Frontal cortex (tissue), 4 donors: ENCODE measurements around the gene AXIN1. TPM values are rescaled to one million over a fixed set of nuclear protein-coding genes. Genes with fewer than 3 reads are reported as not detected.
"Not testable (repeated sequence)": the region's sequence is repeated elsewhere in the genome, so short reads cannot be mapped to it uniquely, and the experiment has no call there.

Source experiments
- DNase-seq, 2 donors: peaks; one replicate each; pipeline ENCODE4 v3.0.0; 2012; ENCODE audit warnings: low spot score in 2 of 2
- FAIRE-seq: peaks from 2 replicates; lab custom pipeline; 2012; peaks lifted over from hg19 to GRCh38; lab: Jason Lieb, UNC
- total RNA-seq: library from RNA; depleted of rRNA; stranded (reverse); fragments of >200 nt; gene quantifications from one replicate; pipeline ENCODE4 v1.2.3, GENCODE V29; 2014
- donor health status: control.
- donor health status: control.
- donor health status: control.

Gene AXIN1
- total RNA-seq, 1 donor from 2014 or later, result 24.5 TPM

DNA sequence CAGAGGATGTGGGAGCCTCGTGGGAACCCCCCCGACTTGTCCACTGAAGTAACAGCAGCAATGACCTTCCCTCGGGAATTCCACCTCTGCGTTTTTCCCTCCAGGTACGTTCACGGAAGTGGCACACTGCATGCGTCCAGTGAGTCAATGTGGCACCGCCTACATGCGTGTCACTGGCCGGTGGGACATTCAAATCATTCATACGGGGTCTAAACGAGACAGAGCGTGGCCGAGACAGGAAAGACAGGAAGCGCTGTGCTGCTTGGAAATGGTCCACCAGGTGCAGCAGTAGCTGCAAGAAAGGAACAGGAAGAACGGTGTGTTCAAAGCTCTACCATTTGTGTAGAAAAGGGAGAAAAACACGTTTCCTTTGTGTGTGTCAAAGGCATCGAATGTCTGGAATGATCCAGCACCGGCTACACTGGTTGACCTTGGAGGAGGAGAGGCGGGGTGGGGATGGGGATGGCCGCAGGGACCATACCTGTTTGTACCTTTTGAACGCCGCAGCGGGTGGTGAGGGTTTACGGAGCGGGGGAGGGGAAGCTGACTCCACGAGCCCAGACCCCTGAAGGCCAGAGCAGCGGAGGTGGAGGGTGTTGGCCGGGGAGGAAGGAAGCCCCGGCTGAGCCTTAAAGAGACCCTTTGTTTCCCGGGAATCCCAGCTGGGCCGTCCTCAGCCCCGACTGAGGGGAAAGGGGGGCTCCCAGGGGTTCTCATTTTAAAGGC is 31.0 kb upstream of the AXIN1 start:
- FAIRE-seq, result no peak
- DNase-seq, result no peak

DNA sequence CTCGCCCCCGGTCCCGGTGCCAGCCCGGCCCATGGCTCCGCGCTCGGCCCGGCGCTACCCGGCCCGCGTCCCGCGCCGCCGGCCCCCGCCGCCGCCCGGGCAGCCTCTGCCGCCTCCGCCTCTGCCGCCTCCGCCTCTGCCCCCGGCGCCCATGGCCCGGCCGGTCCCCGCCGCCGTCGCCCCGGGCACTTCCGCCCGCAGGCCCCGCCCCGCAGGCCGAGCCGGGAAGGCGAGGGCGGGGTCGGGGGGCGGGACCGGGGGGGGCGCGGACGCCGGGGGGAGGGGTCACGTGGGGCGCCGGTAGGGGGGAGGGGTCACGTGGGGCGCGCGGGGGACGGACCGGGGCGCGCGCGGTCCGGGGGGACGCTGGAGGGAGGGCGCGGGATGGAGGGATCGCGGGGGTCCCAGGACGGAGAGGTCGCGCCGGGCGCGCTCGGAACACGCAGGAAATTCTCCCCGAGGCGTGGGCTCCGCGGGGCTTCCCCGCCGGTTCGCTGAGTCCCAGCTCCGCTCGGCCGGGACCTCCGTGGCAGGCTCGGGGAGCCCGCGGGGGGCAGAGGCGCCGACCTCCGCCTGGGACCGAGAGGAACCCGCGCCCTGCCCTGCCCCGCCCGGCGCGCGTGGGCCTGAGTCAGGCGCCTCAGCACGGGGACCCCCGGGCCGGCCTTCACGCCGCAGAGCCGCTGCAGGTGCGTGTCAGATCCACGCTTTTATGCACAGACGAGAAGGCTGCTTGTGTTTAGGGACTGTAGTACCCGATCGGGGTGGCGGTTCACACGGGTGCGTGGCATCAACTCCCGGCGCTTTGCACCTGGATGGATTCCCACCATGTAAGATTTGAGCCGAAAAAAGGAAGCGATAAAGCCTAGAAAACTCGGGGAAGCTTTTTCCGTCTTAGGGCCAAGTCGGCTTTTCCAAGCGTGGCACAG is 29.5 kb upstream of the AXIN1 start, which contains the start of gene PGAP6:
TSS of gene PGAP6 (minus strand) at position 190 of the 929 bp plus-strand sequence. CDS start at position 33, 157 bp downstream.
- FAIRE-seq (no peak), DNase-seq (peak; percentile 97 to 98)

DNA sequence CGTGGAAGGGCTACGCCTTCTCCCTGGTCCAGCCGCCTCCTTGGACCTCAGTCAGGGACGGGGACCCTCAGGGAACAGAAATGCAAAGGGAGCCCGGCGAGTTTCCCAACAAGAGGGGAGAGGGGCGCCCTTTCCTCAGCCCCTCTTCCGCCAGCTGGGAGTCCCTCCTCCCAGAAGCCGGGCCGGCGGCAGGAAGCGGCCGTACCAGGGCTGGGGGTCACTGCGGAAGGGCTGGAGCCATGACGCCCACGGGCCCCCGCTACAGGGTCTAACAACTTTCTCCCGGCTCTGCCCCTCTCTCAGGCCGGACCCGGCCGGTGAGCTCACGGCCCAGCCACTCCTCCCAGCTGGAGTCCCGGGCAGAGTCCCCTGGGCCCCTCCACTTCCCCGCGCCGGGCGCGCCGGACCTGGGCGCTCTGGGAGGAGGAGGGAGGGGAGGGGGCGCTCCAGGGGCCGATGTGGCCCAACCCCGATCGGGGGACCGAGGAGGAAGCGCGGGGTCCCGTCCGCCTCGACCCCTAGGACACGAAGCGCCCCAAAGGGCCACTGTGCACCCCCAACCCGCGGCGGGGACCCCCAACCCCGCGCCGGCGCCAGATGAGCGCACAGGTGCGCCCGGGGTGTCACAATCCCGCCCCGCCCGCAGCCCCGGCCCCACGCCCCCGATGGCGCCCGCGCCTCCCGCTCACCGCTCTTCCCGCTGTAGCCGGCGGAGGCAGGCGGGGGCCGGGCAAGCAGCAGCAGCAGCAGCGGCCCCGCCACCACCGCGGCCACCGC is 28.7 kb upstream of the AXIN1 start:
- DNase-seq, result no peak
- no peak for FAIRE-seq

DNA sequence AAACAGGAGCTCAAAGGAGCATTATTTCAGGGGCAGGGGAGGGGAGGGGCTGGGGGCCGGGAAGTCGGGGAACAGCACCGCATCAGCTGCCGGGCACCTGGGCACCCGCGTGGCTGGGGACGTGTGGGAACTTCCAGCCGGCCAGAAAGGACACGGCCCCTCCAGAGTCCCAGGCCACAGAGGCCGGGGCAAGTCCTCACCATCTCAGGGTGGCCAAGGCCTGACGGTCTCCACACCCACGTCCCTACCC is 28.2 kb upstream of the AXIN1 start:
- no peak for FAIRE-seq
- no peak for DNase-seq

DNA sequence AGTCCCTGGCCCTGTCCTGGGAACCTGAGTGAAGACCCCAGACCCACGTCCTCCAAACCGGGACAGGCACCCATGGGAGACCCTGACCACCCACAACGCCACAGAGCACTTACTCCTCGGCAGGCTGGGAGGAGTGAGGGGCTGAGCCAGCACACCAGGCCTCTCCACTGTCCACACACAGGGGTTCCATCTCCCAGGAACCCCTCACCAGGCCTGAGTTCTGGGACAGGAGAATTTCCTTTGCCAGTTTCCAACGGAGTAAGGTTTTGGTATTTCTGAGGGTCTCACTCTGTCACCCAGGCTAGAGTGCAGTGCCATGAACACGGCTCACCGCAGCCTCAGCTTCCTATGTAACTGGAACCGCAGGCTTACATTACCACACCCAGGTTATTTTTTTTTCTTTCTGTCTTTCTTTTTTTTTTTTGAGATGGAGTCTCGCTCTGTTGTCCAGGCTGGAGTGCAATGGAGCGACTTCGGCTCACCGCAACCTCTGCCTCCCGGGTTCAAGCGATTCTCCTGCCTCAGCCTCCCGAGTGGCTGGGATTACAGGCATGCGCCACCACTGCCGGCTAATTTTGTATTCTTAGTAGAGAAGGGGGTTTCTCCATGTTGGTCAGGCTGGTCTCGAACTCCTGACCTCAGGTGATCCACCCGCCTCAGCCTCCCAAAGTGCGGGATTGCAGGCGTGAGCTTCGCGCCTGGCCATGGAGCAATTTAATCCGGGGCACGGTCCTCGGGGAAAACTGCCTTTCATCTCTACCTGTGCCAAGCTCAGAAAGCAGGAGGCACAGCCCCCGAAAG is 27.6 kb upstream of the AXIN1 start:
- FAIRE-seq (no peak), DNase-seq (no peak)

DNA sequence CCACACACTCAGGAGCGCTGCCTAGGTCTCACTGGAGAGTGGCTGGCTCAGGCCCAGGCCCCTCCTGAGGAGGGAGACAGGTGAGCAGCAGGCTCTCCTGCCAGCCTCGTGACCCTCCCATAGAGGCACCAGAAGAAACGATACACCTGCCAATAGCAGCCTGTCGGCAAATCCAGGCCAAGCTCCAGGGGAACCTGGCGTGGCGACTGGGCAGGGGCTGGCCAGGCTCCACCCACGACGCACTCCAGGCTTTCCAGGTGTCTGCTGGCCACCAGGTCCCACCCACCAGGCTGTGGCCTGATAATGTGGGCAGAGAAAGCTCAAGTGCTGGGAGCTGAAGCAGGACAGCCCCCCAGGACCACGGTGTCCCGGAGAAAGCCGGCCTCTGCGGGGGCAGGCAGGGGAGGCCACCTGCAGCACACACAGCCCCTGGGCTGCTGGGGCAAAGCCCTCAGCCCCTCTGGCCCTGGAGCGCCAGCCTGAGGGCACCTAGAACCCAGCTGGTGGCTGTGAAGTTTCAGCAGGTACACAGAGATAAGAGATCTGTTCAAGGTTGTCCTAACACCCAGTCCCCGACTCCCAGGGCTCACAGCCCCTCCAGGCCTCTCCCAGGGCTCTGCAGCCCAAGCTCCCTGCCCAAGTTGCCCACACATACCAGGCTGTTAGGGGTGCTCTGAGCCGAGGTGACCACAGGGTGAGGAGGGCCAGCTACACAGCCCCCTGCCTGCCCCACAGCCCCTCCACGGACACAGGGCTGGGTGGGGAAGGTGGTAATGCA is 26.8 kb upstream of the AXIN1 start:
- DNase-seq, result no peak
- no peak for FAIRE-seq

DNA sequence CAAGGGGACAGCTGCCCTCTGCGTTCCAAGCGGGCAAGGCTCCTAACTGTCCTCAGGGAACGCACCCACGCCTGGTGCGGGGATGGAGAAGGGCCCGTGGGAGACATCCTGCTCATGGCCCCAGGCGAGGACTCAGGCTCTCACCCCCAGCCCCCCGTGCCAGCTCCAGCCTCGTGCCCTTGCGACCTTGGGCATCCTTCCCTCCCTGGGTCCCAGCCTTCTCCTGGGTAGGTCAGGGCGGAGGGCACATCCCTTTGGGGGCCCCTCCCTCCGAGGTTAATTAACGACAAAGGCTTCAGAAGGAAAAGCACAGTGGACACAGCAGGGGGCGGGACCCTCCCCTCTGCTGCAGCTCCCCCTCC is 26.3 kb upstream of the AXIN1 start:
- DNase-seq (no peak), FAIRE-seq (no peak)

DNA sequence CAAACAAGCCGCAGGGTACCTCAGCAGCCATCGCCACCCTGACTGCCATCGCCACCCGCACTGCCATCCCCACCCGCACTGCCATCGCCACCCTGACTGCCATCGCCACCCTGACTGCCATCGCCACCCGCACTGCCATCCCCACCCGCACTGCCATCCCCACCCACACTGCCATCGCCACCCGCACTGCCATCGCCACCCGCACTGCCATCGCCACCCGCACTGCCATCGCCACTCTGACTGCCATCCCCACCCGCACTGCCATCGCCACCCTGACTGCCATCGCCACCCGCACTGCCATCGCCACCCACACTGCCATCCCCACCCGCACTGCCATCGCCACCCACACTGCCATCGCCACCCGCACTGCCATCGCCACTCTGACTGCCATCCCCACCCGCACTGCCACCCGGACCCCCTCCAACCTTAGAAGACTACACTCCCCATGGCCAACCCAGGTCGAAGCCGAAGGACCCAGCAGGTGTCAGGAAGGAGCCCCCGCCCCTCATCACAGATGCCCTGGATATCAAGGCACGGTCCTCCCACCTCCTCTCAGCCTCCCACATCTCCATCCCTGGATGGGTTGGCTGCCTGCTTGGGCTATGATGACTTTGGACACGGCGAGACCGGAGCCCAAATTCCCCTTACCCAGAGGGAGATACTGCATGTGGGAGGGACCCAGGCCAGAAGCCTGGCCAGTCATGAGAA is 25.7 kb upstream of the AXIN1 start:
- DNase-seq, FAIRE-seq: not testable (repeated sequence)

DNA sequence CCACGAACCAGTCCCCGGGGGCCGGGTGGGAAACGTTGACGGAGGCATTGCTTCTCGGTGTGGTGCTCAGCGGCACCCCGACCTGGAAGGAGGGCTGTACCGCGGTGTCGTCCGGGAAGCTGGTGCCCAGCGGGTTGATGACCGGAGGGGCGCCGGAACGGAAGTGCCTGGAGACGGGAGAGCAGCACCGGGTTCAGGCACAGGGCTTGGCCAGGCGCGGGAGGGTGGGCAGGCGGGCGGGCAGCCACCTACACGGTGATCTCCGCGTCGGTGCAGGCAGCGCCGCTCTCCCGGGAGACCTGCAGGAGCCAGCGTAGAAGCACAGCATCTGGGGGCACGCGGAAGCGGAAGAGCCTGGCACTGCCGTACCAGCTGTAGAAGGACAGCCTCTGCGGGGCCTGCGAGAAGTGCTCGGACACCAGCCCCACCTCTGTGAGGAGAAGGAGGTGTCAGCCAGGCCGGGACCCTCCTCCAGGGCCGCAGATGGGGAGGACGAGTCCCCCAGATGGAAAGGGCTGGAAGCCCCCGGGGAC is 25.0 kb upstream of the AXIN1 start:
- FAIRE-seq, result no peak

DNA sequence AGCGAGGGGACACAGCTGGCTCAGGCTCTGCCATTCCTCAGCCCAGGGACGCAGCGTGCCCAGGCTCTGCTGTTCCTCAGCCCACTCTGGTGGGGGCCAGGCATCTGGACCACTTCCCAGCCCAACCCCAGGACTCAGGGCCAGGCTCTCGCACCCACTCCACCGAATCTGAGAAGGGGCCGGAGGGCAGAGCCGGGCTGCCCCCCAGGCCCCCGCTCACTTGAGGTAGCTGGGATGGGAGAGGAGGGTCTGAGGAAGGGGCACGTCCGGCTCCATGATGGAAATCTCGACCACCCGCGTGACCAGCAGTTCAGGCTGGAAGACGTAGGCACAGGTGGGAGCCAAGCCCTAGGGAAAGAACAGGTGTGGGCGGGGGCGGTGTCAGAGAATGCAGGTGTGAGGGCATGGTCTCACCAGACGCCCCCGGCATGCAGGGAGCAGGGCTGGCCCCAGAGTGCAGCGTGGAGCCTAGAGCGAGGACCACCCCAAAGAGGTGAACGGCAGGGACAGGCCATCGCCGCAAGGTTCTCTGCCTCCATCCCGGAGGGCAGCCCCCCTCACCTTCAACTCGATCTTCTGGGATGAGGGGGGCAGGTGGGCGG is 24.4 kb upstream of the AXIN1 start:
- DNase-seq (no peak), FAIRE-seq (no peak)

More for the DNA sequence above, 25.0 kb upstream of the AXIN1 start:
- no peak for DNase-seq

DNA sequence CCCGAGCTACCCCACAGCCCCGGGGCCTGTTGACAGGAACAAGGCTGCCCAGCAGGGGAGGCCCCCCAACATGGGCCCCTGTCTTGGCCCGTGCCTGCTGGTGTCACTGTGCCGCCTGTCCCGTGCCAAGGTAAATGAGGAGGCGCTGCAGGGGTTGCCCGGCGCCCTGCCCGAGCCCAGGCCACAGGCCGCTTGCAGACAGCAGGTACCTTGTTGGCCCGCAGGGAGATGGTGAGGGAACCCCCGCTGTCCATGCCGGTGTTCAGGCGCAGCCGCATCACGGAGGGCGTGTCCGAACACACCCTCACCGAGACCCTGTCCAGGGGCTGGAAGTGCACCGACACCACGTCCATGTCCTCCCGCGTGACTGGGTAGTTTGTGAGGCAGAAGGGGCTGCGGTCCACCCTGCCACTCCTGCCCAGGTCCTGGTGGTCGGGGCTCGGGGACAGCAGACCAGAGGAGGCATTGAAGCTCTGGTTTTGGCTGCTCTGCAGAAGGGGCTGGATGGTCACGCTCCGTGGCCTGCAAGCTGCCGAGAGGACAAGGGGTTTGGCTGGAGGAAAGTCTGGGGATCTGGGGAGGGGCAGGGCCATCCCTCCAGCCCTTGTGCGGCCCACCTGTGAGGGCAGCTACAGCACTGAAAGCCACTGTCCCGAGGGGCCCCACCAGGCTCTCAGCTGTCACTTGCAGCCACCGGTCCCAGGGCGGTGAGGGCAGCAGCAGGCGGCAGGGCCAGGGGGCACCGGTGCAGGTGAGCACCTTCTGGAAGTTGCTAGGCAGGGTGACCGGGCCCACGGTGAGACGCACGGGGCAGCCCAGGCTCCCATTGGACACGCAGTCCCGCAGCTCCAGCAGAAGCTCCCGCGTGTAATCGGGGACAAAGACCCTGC is 23.6 kb upstream of the AXIN1 start:
- no peak for DNase-seq
- no peak for FAIRE-seq

DNA sequence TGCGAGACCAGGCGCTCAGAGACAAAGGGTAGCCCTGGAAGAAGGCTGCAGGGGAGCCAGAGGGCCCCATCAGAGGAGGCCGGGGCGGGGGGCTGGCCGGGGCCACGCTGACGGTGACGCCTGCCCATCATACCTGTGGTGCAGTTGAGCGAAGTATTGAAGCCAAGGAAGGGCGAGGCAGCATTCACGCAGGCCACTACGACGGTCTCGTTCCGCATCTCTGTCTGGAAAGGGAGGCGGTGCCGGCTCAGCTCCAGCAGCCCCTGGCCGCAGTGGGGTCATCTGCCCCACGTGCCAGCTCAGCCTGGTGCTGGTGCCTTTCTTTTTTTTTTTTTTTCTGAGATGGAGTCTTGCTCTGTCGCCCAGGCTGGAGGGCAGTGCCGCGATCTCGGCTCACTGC is 22.7 kb upstream of the AXIN1 start:
- no peak for FAIRE-seq
- DNase-seq, result no peak

DNA sequence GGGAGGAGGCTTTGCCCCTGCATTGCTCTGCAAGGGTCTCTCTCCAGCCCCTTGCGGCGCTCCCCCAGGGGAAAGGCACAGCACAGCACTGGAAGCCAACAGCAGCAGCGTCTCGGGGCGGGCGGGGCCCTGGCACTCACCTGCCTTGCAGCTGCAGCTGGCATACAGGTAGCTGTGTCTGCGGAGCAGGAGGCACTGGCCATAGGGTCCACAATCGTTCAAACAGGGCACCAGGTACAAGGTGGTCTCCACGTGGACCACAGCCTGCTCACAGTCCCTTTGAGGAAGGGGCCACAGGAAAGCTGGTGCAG is 22.0 kb upstream of the AXIN1 start:
- FAIRE-seq (no peak), DNase-seq (no peak)

DNA sequence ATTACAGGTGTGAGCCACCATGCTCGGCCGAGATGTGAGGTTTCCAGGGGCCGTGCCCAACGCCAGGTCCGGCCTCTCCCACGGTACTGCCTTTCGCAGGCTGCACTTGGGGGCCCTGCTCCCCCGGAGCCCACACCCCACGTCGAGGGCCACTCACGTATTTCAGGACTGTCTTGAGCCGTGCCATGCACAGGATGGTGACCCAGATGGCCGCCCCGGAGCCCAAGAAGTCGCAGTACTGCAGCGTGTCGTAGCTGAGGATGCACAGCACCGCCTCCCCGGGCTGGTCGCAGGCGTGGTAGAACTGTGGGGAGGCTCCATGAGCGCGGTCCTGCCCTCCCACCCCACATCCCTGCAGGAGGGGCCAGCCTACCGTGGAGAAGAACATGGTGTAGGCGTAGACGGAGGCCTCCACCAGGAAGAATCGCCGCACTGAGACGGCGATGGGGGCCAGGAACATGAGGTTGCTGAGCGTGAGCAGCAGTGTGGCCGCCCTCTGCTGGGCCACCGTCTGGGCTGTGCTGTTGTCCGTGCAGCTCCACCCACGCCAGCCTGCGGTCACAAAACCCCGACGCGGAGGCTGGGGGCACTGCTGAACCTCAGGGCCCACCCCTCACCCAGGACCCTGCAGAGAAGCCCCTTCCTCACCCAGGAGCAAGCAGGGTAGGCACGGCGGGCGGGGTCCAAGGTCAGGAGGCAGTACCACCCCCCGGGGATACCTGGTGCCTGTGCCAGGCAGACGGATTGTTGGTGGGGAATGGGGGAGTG is 21.5 kb upstream of the AXIN1 start:
- no peak for FAIRE-seq

DNA sequence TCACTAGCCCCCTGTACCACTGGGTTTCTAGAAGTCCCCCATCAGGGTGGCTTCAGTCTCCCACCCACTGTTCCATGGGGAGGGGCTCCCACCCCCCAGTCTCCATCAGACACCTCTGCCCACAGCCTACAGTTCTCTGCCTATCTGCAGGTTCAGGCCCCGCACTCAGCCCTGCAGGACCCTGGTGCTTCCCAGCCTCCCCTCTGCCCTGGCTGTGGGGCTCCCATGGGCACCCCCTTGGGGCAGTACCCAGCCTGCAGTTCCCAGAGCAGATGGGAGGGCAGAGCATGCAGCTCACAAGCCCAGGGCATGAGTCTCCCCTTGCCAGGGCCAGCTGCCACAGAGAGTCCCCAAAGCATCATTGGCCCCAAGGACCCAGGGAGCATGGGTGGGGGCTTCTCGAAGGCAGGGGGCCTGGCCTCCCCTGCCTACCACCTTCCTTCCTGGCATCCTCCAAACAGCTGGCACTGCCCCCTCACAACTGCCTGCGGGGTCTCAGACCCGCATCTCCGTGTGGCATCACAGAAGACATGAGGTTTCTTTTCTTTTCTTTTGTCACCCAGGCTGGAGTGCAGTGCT is 20.6 kb upstream of the AXIN1 start:
- no peak for FAIRE-seq
- DNase-seq, result no peak

More for the DNA sequence above, 21.5 kb upstream of the AXIN1 start:
- no peak for DNase-seq
